Thyroid gland (tissue), 4 donors: ENCODE measurements around the gene TSC22D4.

ENCODE experiments used
- POLR2A ChIP-seq, 2 donors: fragments of 450-650 bp; IDR thresholded peaks; one replicate each; pipeline ENCODE4 v1.6.1; 2017; ENCODE audit warnings: antibody characterized with exemption in 2 of 2, mild to moderate bottlenecking in 2 of 2, moderate library complexity in 1 of 2
- TF ChIP-seq, protein P1 (sequence below), 6 experiments: fragments of 200-600 bp in 3 of 6; fragments of 450-650 bp in 3 of 6; sonication (generic) in 3 of 6; IDR thresholded peaks; one replicate each; pipeline ENCODE4 v1.5.1; 2016 to 2019; ENCODE audit warnings: antibody characterized with exemption in 6 of 6, mild to moderate bottlenecking in 2 of 6, inconsistent platforms in 1 of 6, moderate library complexity in 1 of 6

- TF ChIP-seq, protein P1, sequence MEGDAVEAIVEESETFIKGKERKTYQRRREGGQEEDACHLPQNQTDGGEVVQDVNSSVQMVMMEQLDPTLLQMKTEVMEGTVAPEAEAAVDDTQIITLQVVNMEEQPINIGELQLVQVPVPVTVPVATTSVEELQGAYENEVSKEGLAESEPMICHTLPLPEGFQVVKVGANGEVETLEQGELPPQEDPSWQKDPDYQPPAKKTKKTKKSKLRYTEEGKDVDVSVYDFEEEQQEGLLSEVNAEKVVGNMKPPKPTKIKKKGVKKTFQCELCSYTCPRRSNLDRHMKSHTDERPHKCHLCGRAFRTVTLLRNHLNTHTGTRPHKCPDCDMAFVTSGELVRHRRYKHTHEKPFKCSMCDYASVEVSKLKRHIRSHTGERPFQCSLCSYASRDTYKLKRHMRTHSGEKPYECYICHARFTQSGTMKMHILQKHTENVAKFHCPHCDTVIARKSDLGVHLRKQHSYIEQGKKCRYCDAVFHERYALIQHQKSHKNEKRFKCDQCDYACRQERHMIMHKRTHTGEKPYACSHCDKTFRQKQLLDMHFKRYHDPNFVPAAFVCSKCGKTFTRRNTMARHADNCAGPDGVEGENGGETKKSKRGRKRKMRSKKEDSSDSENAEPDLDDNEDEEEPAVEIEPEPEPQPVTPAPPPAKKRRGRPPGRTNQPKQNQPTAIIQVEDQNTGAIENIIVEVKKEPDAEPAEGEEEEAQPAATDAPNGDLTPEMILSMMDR (IDR thresholded peaks at IDR 0.05) = no peak
- TF ChIP-seq POLR2A (IDR thresholded peaks at IDR 0.05) = no peak
Observed at GRCh38 chr7:100464791-100465190, 14.2 kb downstream of the TSC22D4 start.
